CD4-positive, alpha-beta T cell treated with Interleukin-21 for 1 hour (primary cell): ENCODE measurements around the gene CEACAM16.
"Not testable (repeated sequence)": the region's sequence is repeated elsewhere in the genome, so short reads cannot be mapped to it uniquely, and the experiment has no call there.

Experiments
- DNase-seq: peaks from one replicate; pipeline ENCODE4 v3.0.0-alpha.2; 2020

CEACAM16 gene

DNA sequence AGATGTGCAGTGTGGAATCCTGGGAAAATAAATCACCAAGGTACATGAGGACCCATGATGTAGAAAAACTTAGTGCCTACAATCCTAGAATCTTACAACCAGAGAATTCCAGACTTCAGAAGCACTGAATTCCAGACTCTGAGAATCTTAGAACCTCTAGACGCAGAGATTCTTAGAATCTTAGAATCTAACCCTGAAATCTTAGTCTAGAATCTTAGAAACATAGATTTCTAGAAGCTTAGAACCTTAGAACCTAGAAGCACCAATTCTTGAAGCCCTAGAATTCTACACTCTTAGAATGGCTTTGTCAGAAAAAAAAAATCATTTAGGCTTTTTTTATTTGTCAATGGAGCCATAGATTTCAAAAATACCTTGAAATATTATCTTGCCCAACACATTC, 6.0 kb downstream of the CEACAM16 start:
- no peak for DNase-seq

- no peak for DNase-seq
These were observed 6.6 kb downstream of the CEACAM16 start for GRCh38 chr19:44705502-44706010.

- DNase-seq, result no peak
These were observed 7.7 kb downstream of the CEACAM16 start for GRCh38 chr19:44706506-44707236.

GRCh38 chr19:44707794-44708193, 8.8 kb downstream of the CEACAM16 start:
- DNase-seq, result no peak

DNA sequence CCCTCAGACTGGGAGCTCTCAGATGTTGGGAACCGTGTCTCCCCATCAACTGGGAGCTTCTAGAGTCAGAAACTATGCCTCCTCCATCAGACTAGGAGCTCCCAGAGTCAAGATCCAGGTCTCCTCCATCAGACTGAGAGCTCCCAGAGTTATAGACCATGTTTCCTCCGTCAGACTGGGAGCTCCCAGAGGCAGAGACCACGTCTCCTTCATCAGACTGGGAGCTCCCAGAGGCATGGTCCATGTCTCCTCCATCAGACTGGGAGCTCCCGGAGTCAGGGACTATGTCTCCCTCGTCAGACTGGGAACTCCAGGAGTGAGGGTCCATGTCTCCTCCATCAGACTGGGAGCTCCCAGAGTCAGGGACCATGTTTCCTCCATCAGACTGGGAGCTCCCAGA, 10.0 kb downstream of the CEACAM16 start:
- no peak for DNase-seq

DNA sequence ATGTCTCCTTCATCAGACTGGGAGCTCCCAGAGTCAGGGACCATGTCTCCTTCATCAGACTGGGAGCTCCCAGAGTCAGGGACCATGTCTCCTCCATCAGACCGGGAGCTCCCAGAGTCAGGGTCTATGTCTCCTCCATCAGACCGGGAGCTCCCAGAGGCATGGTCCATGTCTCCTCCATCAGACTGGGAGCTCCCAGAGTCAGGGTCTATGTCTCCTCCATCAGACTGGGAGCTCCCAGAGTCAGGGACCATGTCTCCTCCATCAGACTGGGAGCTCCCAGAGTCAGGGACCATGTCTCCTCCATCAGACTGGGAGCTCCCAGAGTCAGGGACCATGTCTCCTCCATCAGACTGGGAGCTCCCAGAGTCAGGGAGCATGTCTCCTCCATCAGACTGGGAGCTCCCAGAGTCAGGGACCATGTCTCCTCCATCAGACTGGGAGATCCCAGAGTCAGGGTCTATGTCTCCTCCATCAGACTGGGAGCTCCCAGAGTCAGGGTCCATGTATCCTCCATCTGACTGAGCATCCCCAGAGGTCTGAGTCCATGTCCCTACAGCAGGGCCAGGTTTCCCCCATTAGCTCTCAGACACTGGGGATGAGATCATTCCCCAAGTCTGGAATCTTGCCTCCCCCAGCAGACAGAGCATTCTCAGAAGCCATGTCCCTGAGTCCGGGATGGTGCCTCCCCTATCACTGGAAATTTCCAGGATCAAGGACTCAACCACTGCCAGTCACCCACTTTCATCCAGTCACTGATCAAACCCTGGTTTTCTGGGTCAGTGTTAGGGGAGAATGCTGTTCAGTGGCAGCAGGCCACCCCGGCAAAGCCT, 10.7 kb downstream of the CEACAM16 start:
- not testable (repeated sequence) for DNase-seq

DNA sequence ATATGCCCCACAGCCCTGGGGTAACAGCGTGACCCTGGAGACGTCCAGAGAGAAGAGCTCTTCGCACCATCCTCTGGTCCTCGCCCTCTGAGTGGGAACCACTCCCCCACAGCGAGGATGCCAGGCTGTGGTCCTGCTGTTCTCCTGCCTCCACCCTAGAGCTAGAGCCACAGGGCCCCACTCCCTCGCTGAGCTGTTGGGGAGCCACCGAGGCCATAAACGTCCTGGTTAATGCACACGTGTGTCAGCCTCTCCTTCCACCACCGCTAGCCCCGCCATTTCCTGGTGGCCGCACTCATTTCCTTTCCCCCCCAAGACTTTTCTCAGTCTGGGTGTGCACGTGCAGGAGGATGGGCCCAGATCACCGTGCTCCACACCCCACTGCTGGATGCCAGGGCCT, 11.5 kb downstream of the CEACAM16 start:
- no peak for DNase-seq

- no peak for DNase-seq
These were observed 14.0 kb downstream of the CEACAM16 start for GRCh38 chr19:44712864-44713515.

GRCh38 chr19:44714597-44715169, 15.7 kb downstream of the CEACAM16 start:
- no peak for DNase-seq

DNA sequence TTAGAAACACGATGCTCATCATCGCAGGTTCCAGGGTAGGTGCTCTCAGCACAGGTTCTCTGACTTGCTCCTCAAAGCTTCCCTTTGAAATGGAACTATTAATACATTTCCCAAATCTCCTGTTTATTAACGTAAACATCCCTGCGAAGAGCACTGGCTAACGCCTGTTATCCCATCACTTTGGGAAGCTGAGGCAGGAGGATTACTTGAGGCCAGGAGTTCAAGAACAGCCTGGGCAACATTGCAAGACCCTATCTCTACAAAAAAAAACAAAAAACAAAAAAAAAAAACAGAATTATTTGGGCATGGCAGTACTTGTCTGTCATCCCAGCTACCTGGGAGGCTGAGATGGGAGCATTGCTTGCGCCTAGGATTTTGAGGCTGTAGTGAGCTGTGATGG, 18.7 kb downstream of the CEACAM16 start:
- no peak for DNase-seq

GRCh38 chr19:44718441-44719261, 19.7 kb downstream of the CEACAM16 start:
- no peak for DNase-seq

GRCh38 chr19:44719262-44719701, 20.3 kb downstream of the CEACAM16 start:
- no peak for DNase-seq

DNA sequence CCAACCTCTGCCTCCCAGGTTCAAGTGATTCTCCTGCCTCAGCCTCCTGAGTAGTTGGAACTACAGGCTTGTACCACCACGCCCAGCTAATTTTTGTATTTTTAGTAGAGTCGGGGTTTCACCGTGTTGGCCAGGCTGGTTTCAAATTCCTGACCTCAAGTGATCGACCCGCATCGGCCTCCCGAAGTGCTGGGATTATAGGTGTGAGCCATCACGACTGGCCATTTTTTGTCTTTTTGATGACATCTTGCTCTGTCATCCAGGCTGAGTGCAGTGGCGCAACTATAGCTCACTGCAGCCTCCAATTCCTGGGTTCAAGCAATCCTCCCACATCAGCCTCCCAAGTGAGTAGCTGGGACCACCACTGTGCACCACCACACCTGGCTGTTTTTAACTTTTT, 21.4 kb downstream of the CEACAM16 start:
- DNase-seq, result not testable (repeated sequence)

DNA sequence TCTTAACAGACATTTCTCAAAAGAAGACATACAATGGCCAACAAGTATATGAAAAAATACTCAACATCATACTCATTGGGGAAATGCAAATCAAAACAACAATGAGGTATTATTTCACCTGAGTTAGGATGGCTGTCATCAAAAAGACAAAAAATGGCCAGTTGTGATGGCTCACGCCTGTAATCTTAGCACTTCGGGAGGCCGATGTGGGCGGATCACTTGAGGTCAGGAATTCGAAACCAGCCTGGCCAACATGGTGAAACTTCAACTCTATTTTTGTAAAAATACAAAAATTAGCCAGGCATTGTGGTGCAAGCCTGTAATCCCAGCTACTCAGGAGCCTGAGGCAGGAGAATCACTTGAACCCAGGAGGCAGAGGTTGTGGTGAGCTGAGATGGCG, 22.0 kb downstream of the CEACAM16 start:
- DNase-seq, result no peak

- not testable (repeated sequence) for DNase-seq
These were observed 22.4 kb downstream of the CEACAM16 start for GRCh38 chr19:44721369-44721768.

- DNase-seq, result peak; percentile 30
These were observed 23.5 kb downstream of the CEACAM16 start for GRCh38 chr19:44722131-44723121.

DNA sequence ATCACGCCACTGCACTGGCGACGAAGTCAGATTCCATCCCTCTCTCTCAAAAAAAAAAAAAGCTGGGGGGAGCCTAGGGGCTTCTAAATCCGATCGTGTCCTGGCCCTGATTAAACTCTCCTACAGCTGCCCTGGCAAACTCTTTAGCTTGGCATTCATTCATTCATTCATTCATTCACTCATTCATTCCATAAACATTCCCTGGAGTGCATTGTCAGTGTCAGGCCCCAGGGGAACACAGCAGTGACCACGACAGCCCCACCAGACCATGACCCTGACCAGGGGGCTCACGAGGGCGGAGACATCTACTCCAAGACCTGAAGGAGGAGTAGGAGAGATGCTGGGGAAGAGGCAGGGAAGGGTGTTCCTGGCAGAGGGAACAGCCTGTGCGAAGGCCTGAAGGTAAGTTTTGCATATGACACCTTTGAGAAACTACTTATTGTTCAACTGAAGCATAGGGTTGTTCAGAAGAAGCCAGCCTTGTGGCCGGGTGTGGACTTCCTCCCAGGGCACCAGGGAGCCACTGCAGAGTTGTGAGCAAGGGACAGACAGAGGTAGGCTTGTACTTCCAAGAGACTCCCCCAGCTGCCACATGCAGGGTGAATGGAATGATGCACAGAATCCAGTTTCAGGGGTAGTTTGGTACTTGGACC, 24.5 kb downstream of the CEACAM16 start:
- DNase-seq, result no peak

GRCh38 chr19:44723952-44724319, 25.0 kb downstream of the CEACAM16 start:
- peak; percentile 86 for DNase-seq

- no peak for DNase-seq
These were observed 26.3 kb downstream of the CEACAM16 start for GRCh38 chr19:44725251-44725650.

DNA sequence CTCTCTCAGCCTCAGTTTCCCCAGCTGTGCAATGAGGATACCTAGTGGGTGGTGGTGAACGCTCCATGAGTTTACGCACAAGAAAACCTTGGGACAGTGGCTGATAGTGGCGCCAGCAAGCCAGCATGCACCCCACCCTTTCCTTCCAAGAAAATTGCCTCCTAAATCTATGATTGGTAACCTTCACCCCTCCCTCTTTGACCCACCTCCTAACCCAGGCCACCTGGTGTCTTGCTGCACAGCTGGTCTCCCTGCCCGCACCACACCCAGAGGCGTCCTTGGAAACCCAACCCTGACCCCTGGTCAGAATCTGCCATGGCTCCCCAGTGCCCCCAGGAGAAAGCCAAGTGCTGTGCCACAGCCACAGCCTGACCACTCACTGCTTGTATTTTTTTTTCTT, 26.7 kb downstream of the CEACAM16 start:
- no peak for DNase-seq
